ENCODE data around the gene NSL1. TPM values are rescaled to one million over a fixed set of nuclear protein-coding genes. Genes with fewer than 3 reads are reported as not detected.

Gene NSL1
- total RNA-seq, 2 experiments from 2014 or later, result 42.8 to 46.0 TPM

DNA sequence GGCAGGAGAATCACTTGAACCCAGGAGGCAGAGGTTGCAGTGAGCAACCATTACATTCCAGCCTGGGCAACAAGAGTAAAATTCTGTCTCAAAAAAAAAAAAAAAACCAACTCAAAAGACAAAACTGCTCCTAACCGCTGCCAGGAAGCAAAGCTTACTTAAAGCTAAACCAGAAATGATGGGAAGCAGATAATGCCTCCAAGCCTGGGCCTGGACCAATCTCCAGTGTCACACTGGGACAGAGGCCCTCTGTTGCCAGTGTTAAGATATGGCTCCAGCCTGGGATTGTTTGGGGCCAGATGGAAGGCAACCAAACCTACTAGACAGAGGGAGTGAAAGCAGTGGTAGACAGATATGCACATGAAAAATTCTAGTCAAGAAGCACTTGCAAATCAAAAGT lies 36.9 kb downstream of the NSL1 start:
- Mint-ChIP-seq H3K36me3 (ENCODE audit: low read depth) (peaks cover 8% of the 10 kb centered on the region), H3K27me3 (no peaks in the 10 kb centered on the region), H3K9me3 (no peaks in the 10 kb centered on the region), H3K27ac (peak overlapping the region; percentile 78), H3K4me3 (peak overlapping the region; percentile 28), H3K4me1 (peaks cover 40% of the 10 kb centered on the region)
- no peak for DNase-seq
- CTCF ChIA-PET, result interaction anchor here (0.6 to 4.6 kb wide), 4 partner anchors 10 to 89 kb away, joined by 3 to 23 read pairs (median 4); no protein-coding TSS in a partner anchor
- POLR2A ChIA-PET, result interaction anchor here (0.6 kb wide), 1 partner anchor 22 kb away, joined by 7 read pairs; no protein-coding TSS in a partner anchor

GRCh38 chr1:212754193-212754592 lies 37.4 kb downstream of the NSL1 start:
- Mint-ChIP-seq H3K27me3 (no peaks in the 10 kb centered on the region), H3K27ac (peak overlapping the region; percentile 78), H3K4me3 (peak overlapping the region; percentile 28), H3K4me1 (peaks cover 42% of the 10 kb centered on the region), H3K9me3 (no peaks in the 10 kb centered on the region), H3K36me3 (ENCODE audit: low read depth) (peaks cover 8% of the 10 kb centered on the region)
- CTCF ChIA-PET, result interaction anchor here (0.6 to 4.6 kb wide), 5 partner anchors 10 to 187 kb away, joined by 3 to 23 read pairs (median 3); no protein-coding TSS in a partner anchor
- DNase-seq, result peak; percentile 27
- POLR2A ChIA-PET, result interaction anchor here (0.6 kb wide), 1 partner anchor 22 kb away, joined by 7 read pairs; no protein-coding TSS in a partner anchor

DNA sequence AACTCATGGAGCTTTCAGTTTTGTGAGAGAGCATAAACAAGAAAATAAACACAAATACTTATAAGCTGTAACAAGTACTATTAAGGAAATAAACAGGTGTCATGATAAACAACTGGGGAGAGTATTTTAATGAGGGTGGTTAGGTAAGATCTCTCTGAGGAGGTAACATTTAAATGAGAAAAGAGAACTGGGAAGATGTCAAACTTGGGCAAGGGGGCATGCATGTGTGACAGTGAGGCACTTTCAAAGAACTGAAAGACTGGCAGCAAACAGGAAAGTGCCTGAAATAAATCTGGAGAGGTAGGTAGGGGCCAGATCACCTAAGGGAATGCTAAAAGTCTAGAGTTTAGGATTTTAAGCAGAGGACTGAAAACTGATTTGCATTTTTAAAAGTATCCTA lies 37.8 kb downstream of the NSL1 start:
- peak overlapping the region; percentile 28 for H3K4me3 Mint-ChIP-seq
- CTCF ChIA-PET, result interaction anchor here (0.5 to 4.6 kb wide), 7 partner anchors 9 to 718 kb away, joined by 3 to 23 read pairs (median 3); partner anchors contain the start of genes BATF3, DTL and INTS7
- H3K4me1 Mint-ChIP-seq, result peaks cover 42% of the 10 kb centered on the region
- POLR2A ChIA-PET, result no interaction called here
- no peak for DNase-seq
- H3K36me3 Mint-ChIP-seq (ENCODE audit: low read depth), result peaks cover 8% of the 10 kb centered on the region
- H3K27ac Mint-ChIP-seq, result peak overlapping the region; percentile 78
- no peaks in the 10 kb centered on the region for H3K9me3 Mint-ChIP-seq
- no peaks in the 10 kb centered on the region for H3K27me3 Mint-ChIP-seq

- CTCF ChIA-PET, result interaction anchor here (0.5 to 1.6 kb wide), 7 partner anchors 54 to 717 kb away, joined by 3 to 8 read pairs (median 3); partner anchors contain the start of genes BATF3, DTL and INTS7
- DNase-seq, result peak; percentile 16
- H3K27ac Mint-ChIP-seq, result peak overlapping the region; percentile 31
Observed at GRCh38 chr1:212752934-212753497, 38.6 kb downstream of the NSL1 start.

DNA sequence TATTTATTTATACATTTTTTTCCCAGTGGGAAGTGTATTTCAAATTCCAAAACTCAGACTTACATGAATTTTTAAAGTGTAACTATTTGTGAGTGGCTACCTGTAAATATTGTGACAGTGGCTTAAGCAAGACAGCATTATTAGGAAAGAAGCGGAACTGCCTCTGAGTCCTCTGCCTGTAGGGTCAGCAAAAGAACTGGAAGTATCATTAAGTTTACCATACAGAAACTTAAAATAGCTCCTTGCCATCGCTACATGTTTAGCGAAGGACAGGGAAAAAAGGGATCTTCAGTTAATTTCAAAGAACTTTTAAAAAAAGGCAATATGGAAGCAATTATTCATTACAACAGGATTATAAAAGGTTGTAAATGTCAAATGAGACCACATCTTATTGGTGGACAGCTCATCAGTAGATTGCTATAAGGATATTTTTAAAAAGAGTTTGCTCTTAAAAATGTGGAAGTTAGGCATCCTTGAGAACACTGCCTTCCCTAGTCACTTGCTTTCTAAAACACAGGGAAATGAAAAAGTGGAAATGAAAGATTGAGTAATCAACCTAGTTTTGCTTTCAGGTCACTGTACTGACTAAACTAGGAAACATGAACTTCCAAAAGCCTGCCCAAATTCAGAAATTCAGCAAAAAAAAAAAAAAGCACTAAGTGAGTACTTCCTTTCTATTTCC lies 39.2 kb downstream of the NSL1 start:
- Mint-ChIP-seq H3K27ac (no peak overlapping the region), H3K36me3 (ENCODE audit: low read depth) (peaks cover 9% of the 10 kb centered on the region), H3K4me1 (peaks cover 42% of the 10 kb centered on the region), H3K9me3 (no peaks in the 10 kb centered on the region), H3K27me3 (no peaks in the 10 kb centered on the region), H3K4me3 (peak overlapping the region; percentile 13)
- ChIA-PET POLR2A (no interaction called here), CTCF (interaction anchor here (0.6 to 1.6 kb wide), 6 partner anchors 19 to 717 kb away, joined by 3 to 8 read pairs (median 4); partner anchors contain the start of genes BATF3, DTL and INTS7)
- no peak for DNase-seq

More at GRCh38 chr1:212752934-212753497, 38.6 kb downstream of the NSL1 start:
- Mint-ChIP-seq H3K9me3 (no peaks in the 10 kb centered on the region), H3K36me3 (ENCODE audit: low read depth) (peaks cover 8% of the 10 kb centered on the region), H3K4me3 (peak overlapping the region; percentile 13), H3K4me1 (peaks cover 42% of the 10 kb centered on the region), H3K27me3 (no peaks in the 10 kb centered on the region)
- POLR2A ChIA-PET, result no interaction called here

DNA sequence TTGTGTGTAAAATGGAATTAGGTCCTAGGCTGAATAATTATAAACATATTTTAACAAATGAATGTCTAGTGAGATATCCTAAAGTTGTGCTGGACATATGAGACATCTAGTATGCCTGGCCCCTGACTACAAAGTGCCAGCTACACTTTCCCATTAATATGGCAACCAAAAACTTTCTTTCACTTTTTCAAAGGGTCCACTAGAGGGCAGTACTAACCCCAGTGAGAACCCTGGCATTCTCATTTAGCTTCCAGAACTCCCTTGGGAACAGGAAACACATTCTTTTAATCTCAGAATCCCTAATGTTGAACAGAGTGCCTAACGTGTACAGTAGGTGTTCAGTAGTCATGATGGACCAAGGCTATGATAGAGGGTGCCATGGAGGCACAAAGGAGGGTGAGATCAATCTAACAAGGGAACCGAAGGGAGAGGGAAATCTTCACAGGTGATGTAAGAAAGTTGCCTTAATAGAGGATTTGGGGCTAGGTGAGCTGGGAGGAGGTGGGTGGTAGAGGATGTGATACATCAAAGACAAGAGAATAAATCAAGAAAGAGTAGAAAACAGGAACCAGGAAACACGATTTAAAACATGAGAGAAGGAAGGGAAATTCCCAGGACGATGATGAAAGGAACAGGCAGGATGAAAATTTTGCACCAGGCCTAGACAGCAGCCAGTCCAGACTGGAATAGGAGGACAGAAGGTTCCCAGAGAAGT lies 41.6 kb downstream of the NSL1 start:
- no peak for DNase-seq
- no peak overlapping the region for H3K4me3 Mint-ChIP-seq
- no peak overlapping the region for H3K27ac Mint-ChIP-seq
- peaks cover 13% of the 10 kb centered on the region for H3K36me3 Mint-ChIP-seq (ENCODE audit: low read depth)
- POLR2A ChIA-PET, result no interaction called here
- H3K27me3 Mint-ChIP-seq, result no peaks in the 10 kb centered on the region
- H3K4me1 Mint-ChIP-seq, result peaks cover 42% of the 10 kb centered on the region
- H3K9me3 Mint-ChIP-seq, result no peaks in the 10 kb centered on the region
- CTCF ChIA-PET, result interaction anchor here (0.8 to 2.2 kb wide), 13 partner anchors 9 to 90 kb away, joined by 3 to 10 read pairs (median 4); no protein-coding TSS in a partner anchor

DNA sequence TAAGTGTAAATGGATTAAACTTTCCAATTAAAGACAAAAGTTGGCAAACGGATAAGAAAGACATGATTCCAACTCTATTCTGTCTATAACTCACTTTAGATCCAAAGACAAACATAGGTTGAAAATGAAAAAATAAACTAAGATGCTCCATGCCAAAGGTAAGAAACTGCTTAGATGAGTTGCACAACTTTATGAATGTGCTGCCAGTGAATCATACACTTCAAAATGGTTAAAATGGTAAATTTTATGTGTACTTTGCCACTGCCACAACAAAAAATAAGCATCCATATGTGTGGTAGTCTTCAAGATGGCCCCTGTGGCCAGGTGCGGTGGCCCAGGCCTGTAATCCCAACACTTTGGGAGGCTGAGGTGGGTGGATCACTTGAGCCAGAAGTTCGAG lies 45.0 kb downstream of the NSL1 start:
- no peaks in the 10 kb centered on the region for H3K27me3 Mint-ChIP-seq
- no peak overlapping the region for H3K4me3 Mint-ChIP-seq
- peaks cover 27% of the 10 kb centered on the region for H3K36me3 Mint-ChIP-seq (ENCODE audit: low read depth)
- CTCF ChIA-PET, result interaction anchor here (0.6 to 4.4 kb wide), 5 partner anchors 9 to 592 kb away, joined by 3 to 23 read pairs (median 3); no protein-coding TSS in a partner anchor
- peaks cover 3% of the 10 kb centered on the region for H3K9me3 Mint-ChIP-seq
- no peak for DNase-seq
- no peak overlapping the region for H3K27ac Mint-ChIP-seq
- POLR2A ChIA-PET, result no interaction called here
- H3K4me1 Mint-ChIP-seq, result peaks cover 25% of the 10 kb centered on the region

DNA sequence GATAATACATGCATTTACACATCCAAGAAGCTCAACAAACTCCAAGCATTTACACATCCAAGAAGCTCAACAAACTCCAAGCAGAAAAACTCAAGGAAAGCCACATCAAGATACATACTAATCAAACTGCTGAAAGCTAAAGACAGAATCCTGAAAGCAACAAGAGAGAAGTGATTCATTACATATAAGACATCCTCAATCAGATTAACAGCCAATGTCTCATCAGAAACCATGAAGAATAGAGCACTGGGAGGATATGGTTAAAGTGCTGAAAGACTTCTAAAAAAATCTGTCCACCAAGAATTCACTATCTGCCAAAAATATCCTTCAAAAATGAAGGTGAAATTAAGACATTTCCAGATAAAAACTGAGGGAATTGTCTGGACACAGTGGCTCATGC lies 46.3 kb downstream of the NSL1 start:
- H3K27ac Mint-ChIP-seq, result no peak overlapping the region
- H3K4me3 Mint-ChIP-seq, result no peak overlapping the region
- POLR2A ChIA-PET, result no interaction called here
- DNase-seq, result no peak
- no peaks in the 10 kb centered on the region for H3K27me3 Mint-ChIP-seq
- H3K4me1 Mint-ChIP-seq, result peaks cover 26% of the 10 kb centered on the region
- H3K36me3 Mint-ChIP-seq (ENCODE audit: low read depth), result peaks cover 33% of the 10 kb centered on the region
- CTCF ChIA-PET, result interaction anchor here (0.7 to 4.4 kb wide), 5 partner anchors 8 to 268 kb away, joined by 3 to 23 read pairs (median 5); no protein-coding TSS in a partner anchor
- H3K9me3 Mint-ChIP-seq, result peaks cover 9% of the 10 kb centered on the region

DNA sequence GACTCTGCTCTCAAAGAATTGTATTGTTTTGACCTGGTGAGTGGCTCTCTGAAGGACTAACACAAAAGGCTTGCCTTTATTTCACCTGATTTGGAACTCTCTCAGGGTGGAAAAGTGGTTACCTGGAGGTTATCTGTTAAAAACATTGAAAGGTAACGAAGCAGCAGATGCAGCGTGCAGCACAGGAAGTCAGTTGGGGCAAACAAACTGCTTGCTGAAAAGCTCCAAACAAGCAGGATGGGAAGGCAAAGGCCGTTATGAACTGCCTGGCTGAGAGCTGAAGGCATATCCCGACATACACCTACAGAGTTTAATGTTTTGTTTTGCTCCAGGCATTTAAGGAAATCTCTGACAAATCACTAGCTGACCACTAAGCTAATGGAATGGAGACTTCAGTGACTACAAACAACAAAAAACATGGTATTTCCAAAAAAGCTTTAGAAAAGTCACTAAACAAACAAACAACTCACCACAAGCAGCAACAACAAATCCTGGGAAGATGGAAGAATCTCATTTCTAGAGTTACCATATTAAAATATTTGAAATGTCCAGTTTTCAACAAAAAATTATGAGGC lies 47.6 kb downstream of the NSL1 start:
- Mint-ChIP-seq H3K9me3 (peaks cover 9% of the 10 kb centered on the region), H3K4me1 (peaks cover 28% of the 10 kb centered on the region), H3K4me3 (no peak overlapping the region), H3K36me3 (ENCODE audit: low read depth) (peaks cover 37% of the 10 kb centered on the region), H3K27me3 (no peaks in the 10 kb centered on the region), H3K27ac (peak overlapping the region; percentile 72)
- ChIA-PET CTCF (interaction anchor here (0.6 to 4.1 kb wide), 9 partner anchors 11 to 79 kb away, joined by 3 to 23 read pairs (median 5); partner anchors contain the start of gene BATF3), POLR2A (no interaction called here)
- peak; percentile 25 for DNase-seq

- H3K4me1 Mint-ChIP-seq, result peaks cover 34% of the 10 kb centered on the region
- peaks cover 28% of the 10 kb centered on the region for H3K36me3 Mint-ChIP-seq (ENCODE audit: low read depth)
- H3K27ac Mint-ChIP-seq, result peak overlapping the region; percentile 85
- H3K27me3 Mint-ChIP-seq, result no peaks in the 10 kb centered on the region
- DNase-seq, result peak; percentile 26
- no peak overlapping the region for H3K4me3 Mint-ChIP-seq
- H3K9me3 Mint-ChIP-seq, result peaks cover 9% of the 10 kb centered on the region
- ChIA-PET CTCF (interaction anchor here (0.6 to 4.0 kb wide), 6 partner anchors 8 to 109 kb away, joined by 3 to 18 read pairs (median 4); no protein-coding TSS in a partner anchor), POLR2A (no interaction called here)
Observed at GRCh38 chr1:212738330-212738729, 53.2 kb downstream of the NSL1 start.

DNA sequence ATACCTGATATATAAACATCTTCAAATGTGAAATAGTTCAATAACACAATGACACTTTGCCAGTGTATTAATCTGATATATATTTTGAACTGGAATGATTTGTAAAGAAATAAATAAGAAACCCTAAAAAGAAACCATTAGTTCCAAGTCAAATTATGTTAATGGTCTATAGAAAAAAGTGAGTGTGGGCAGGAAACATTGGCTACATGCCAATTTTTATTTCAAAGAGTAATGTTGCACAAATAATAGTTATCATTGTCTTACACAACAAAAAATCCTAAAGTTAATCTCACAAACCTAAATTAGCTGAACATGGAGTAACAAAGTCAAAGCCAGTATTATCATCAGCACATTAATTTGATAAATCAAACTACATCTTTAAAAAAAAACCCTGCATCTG lies 54.0 kb downstream of the NSL1 start:
- ChIA-PET CTCF (interaction anchor here (0.6 to 4.0 kb wide), 6 partner anchors 9 to 72 kb away, joined by 3 to 18 read pairs (median 4); no protein-coding TSS in a partner anchor), POLR2A (no interaction called here)
- Mint-ChIP-seq H3K9me3 (peaks cover 9% of the 10 kb centered on the region), H3K4me3 (no peak overlapping the region), H3K36me3 (ENCODE audit: low read depth) (peaks cover 28% of the 10 kb centered on the region), H3K27me3 (no peaks in the 10 kb centered on the region), H3K27ac (no peak overlapping the region), H3K4me1 (peaks cover 31% of the 10 kb centered on the region)
- no peak for DNase-seq

- Mint-ChIP-seq H3K36me3 (ENCODE audit: low read depth) (peaks cover 16% of the 10 kb centered on the region), H3K27ac (no peak overlapping the region), H3K9me3 (no peaks in the 10 kb centered on the region), H3K4me3 (no peak overlapping the region), H3K4me1 (peaks cover 17% of the 10 kb centered on the region), H3K27me3 (no peaks in the 10 kb centered on the region)
- no peak for DNase-seq
- ChIA-PET CTCF (interaction anchor here (0.7 to 2.4 kb wide), 3 partner anchors 10 to 30 kb away, joined by 3 to 7 read pairs (median 4); no protein-coding TSS in a partner anchor), POLR2A (no interaction called here)
Observed at GRCh38 chr1:212733109-212733508, 58.5 kb downstream of the NSL1 start.
